ENCODE data around the gene CLEC7A. TPM values are rescaled to one million over a fixed set of nuclear protein-coding genes. Genes with fewer than 3 reads are reported as not detected.
A peak's percentile ranks its signal among the peaks of the same experiment; 100 is the strongest.

The CLEC7A gene
- total RNA-seq, 2 donors from 2014 or later = not detected

- Mint-ChIP-seq H3K9me3 (no peaks in the 10 kb centered on the region), H3K27me3 (no peaks in the 10 kb centered on the region), H3K36me3 (no peaks in the 10 kb centered on the region), H3K27ac (no peak overlapping the region), H3K4me3 (no peak overlapping the region), H3K4me1 (ENCODE audit: low read depth in 2 of 2) (peaks cover 5 to 8% of the 10 kb centered on the region in 2 donors)
- DNase-seq (ENCODE audit: low spot score) (no peak), ATAC-seq (no peak)
Observed at GRCh38 chr12:10158406-10158805, 28.4 kb upstream of the CLEC7A start.

DNA sequence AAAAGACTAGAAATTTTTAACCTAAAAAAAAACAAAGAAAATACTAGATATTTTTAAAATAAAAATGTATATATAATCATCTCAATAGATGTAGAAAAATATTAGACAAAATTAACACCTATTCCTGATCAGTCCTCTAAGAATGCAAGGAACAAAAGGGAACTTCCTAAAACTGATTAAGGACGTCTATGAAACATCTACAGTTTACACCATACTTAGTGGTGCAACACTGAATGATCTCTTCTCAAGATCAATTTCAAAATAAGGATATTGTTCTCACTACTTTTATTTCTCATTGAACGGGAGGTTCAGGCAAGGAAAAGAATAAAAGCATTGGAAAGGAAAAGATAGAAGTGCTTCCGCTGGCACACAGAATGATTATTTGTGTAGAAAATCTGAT is 26.0 kb upstream of the CLEC7A start:
- DNase-seq (ENCODE audit: low spot score) (no peak), ATAC-seq (no peak)
- no peaks in the 10 kb centered on the region for H3K36me3 Mint-ChIP-seq
- no peaks in the 10 kb centered on the region for H3K27me3 Mint-ChIP-seq
- peaks cover 10 to 12% of the 10 kb centered on the region in 2 donors for H3K4me1 Mint-ChIP-seq (ENCODE audit: low read depth in 2 of 2)
- no peak overlapping the region for H3K27ac Mint-ChIP-seq
- no peaks in the 10 kb centered on the region for H3K9me3 Mint-ChIP-seq
- no peak overlapping the region for H3K4me3 Mint-ChIP-seq

- Mint-ChIP-seq H3K27me3 (no peaks in the 10 kb centered on the region), H3K4me3 (peak overlapping the region; percentile 83), H3K36me3 (no peaks in the 10 kb centered on the region), H3K9me3 (no peaks in the 10 kb centered on the region), H3K27ac (peak overlapping the region; percentile 53 to 68), H3K4me1 (ENCODE audit: low read depth in 2 of 2) (peaks cover 10 to 12% of the 10 kb centered on the region in 2 donors)
- DNase-seq (ENCODE audit: low spot score) (no peak), ATAC-seq (no peak)
Observed at GRCh38 chr12:10154145-10154496, 24.1 kb upstream of the CLEC7A start.

DNA sequence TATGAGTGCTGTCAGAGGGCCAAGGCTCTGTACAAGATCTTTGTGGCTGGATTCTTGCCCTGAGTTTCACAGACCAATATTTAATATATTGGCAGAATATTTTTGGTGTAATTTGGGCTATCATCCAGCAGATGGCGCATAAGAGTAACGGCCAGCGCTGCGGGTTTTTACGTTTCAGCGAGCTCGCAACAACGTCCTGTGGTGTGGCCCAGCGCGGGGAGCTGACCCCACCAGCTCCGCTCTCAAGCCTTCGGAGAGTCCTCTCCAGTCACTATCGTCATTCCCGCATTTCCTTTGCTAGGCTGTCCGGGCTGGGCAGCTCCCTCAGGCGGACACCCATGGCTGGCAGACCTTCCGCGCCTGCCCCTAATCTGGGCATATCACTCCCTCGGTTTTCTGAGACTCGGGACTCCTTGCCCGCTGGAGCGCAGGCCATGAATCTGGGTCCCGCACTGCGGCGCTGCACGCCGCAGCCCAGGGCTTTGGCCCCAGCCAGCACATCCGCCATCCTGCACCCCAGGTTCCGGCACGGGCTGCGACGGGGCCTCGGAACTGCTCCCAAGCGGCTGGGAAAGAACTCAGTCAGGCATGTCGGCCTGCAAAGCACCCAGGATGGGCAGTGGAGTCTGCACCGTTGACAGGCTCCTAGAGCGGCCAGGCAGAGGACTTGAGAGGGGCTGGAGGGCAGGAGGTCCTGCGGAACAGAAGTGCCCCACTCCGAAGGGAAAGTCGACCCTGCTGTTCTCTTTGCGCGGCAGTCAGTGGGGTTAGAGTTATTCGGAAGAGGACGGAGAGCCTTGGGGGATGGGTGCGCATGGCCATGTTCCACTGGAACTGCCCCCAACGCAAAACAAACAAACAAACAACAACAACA is 23.5 kb upstream of the CLEC7A start:
- peak overlapping the region; percentile 83 for H3K4me3 Mint-ChIP-seq
- H3K27ac Mint-ChIP-seq = peak overlapping the region; percentile 53 to 68
- no peaks in the 10 kb centered on the region for H3K36me3 Mint-ChIP-seq
- H3K27me3 Mint-ChIP-seq = no peaks in the 10 kb centered on the region
- peak; percentile 77 for DNase-seq (ENCODE audit: low spot score)
- H3K4me1 Mint-ChIP-seq (ENCODE audit: low read depth in 2 of 2) = peaks cover 10 to 12% of the 10 kb centered on the region in 2 donors
- no peaks in the 10 kb centered on the region for H3K9me3 Mint-ChIP-seq
- ATAC-seq = peak; percentile 88 to 89

DNA sequence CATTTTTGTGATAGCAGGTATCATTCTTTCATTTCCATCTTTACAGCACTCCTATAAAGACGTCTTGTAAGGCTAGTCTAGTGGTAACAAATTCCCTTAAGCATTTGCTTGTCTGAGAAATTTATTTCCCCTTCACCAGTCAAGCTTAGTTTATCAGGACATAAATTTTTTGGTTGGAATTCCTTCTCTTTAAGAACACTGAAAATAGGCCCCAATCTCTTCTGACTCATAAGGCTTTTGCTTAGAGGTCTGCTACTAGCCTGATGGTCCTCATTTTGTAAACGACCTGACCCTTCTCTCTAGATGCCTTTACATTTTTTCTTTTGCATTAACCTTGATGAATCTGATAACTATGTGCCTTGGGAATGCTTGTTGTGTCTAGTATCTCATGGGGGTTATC is 21.6 kb upstream of the CLEC7A start:
- DNase-seq (ENCODE audit: low spot score) = no peak
- Mint-ChIP-seq H3K9me3 (no peaks in the 10 kb centered on the region), H3K27ac (no peak overlapping the region), H3K4me3 (no peak overlapping the region), H3K27me3 (no peaks in the 10 kb centered on the region), H3K36me3 (no peaks in the 10 kb centered on the region), H3K4me1 (ENCODE audit: low read depth in 2 of 2) (peaks cover 10 to 12% of the 10 kb centered on the region in 2 donors)
- no peak for ATAC-seq

- Mint-ChIP-seq H3K9me3 (no peaks in the 10 kb centered on the region), H3K36me3 (no peaks in the 10 kb centered on the region), H3K27me3 (peaks cover 0 to 18% of the 10 kb centered on the region in 2 donors), H3K4me1 (ENCODE audit: low read depth in 2 of 2) (peaks cover under 1% of the 10 kb centered on the region in 2 donors), H3K4me3 (no peak overlapping the region), H3K27ac (no peak overlapping the region)
- DNase-seq (ENCODE audit: low spot score) = no peak
- ATAC-seq = no peak
Observed at GRCh38 chr12:10147714-10148403, 17.9 kb upstream of the CLEC7A start.

DNA sequence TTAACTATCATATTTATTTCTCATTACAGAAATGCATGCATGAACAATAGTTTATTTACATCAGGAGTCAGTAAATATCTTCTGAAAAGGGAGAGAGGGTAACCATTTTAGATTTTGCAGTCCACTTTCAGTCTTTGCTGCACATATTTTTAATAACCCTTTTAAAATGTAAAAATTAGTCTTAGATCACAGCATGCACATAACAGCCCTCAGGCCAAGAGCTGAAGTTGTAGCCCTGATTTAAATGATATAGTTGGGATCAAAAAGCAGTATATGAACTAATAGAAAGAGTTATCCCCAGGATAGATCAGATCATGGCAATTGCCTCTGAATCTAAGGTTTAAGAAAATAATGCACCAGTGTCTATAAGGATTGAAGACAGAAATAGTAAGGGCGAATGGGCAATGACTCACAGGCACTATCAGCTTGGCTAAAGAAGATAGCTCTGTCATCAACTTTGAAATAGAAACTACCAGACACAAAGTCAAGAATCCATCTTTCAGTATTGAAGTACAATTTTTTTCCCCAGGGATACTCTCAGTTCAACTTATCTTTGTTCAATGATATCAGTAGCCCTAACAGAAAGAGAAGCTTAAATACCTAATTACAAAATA is 13.1 kb upstream of the CLEC7A start:
- Mint-ChIP-seq H3K4me3 (no peak overlapping the region), H3K27ac (no peak overlapping the region), H3K27me3 (peaks cover 2 to 18% of the 10 kb centered on the region in 2 donors), H3K9me3 (no peaks in the 10 kb centered on the region), H3K36me3 (no peaks in the 10 kb centered on the region), H3K4me1 (ENCODE audit: low read depth in 2 of 2) (peaks cover 3 to 5% of the 10 kb centered on the region in 2 donors)
- ATAC-seq (no peak), DNase-seq (ENCODE audit: low spot score) (no peak)

DNA sequence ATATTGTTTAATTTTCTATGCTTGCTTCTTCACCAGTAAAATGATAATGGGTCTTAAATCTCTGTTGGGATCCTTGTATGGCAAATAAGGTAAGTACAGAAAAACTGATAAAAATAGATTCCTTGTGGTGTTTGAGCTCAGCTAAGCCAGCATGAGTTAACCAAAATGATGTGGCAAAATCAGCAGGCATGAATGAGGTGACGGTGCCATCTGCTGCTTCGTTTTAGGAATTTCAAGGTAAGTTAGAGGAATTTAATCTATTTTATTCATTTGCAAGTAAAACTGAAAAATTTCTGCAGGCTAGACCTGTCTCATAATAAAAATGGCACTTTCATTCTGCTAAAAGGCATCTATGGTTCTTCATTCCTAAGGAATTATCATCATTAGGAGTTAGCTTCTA is 10.0 kb upstream of the CLEC7A start:
- Mint-ChIP-seq H3K4me3 (no peak overlapping the region), H3K27me3 (peaks cover 9 to 26% of the 10 kb centered on the region in 2 donors), H3K36me3 (no peaks in the 10 kb centered on the region), H3K4me1 (ENCODE audit: low read depth in 2 of 2) (peaks cover 3 to 5% of the 10 kb centered on the region in 2 donors), H3K27ac (no peak overlapping the region), H3K9me3 (no peaks in the 10 kb centered on the region)
- ATAC-seq = no peak
- DNase-seq (ENCODE audit: low spot score) = no peak

- H3K27me3 Mint-ChIP-seq = peaks cover 8 to 9% of the 10 kb centered on the region in 2 donors
- H3K9me3 Mint-ChIP-seq = no peaks in the 10 kb centered on the region
- H3K4me1 Mint-ChIP-seq (ENCODE audit: low read depth in 2 of 2) = peaks cover 3 to 5% of the 10 kb centered on the region in 2 donors
- DNase-seq (ENCODE audit: low spot score) (no peak), ATAC-seq (no peak)
- no peak overlapping the region for H3K4me3 Mint-ChIP-seq
- H3K27ac Mint-ChIP-seq = peak overlapping the region in 1 of 2 donors; percentile 2
- H3K36me3 Mint-ChIP-seq = no peaks in the 10 kb centered on the region
Observed at GRCh38 chr12:10136637-10137205, 6.7 kb upstream of the CLEC7A start.

GRCh38 chr12:10135126-10135525 is 5.1 kb upstream of the CLEC7A start:
- Mint-ChIP-seq H3K9me3 (no peaks in the 10 kb centered on the region), H3K27me3 (peaks cover 8 to 9% of the 10 kb centered on the region in 2 donors), H3K36me3 (no peaks in the 10 kb centered on the region), H3K27ac (no peak overlapping the region), H3K4me1 (ENCODE audit: low read depth in 2 of 2) (peaks cover 3 to 4% of the 10 kb centered on the region in 2 donors), H3K4me3 (no peak overlapping the region)
- DNase-seq (ENCODE audit: low spot score) (no peak), ATAC-seq (no peak)

- no peak for ATAC-seq
- H3K27ac Mint-ChIP-seq = no peak overlapping the region
- H3K36me3 Mint-ChIP-seq = no peaks in the 10 kb centered on the region
- no peaks in the 10 kb centered on the region for H3K9me3 Mint-ChIP-seq
- DNase-seq (ENCODE audit: low spot score) = no peak
- no peak overlapping the region for H3K4me3 Mint-ChIP-seq
- H3K27me3 Mint-ChIP-seq = peaks cover 8 to 10% of the 10 kb centered on the region in 2 donors
- no peaks in the 10 kb centered on the region for H3K4me1 Mint-ChIP-seq (ENCODE audit: low read depth in 2 of 2)
Observed at GRCh38 chr12:10132850-10133370, 2.9 kb upstream of the CLEC7A start.

GRCh38 chr12:10131111-10131690 is 1.2 kb upstream of the CLEC7A start:
- peaks cover 0 to 5% of the 10 kb centered on the region in 2 donors for H3K4me1 Mint-ChIP-seq (ENCODE audit: low read depth in 2 of 2)
- ATAC-seq = no peak
- peaks cover 11 to 13% of the 10 kb centered on the region in 2 donors for H3K27me3 Mint-ChIP-seq
- H3K4me3 Mint-ChIP-seq = no peak overlapping the region
- no peaks in the 10 kb centered on the region for H3K36me3 Mint-ChIP-seq
- no peak for DNase-seq (ENCODE audit: low spot score)
- no peak overlapping the region for H3K27ac Mint-ChIP-seq
- no peaks in the 10 kb centered on the region for H3K9me3 Mint-ChIP-seq

DNA sequence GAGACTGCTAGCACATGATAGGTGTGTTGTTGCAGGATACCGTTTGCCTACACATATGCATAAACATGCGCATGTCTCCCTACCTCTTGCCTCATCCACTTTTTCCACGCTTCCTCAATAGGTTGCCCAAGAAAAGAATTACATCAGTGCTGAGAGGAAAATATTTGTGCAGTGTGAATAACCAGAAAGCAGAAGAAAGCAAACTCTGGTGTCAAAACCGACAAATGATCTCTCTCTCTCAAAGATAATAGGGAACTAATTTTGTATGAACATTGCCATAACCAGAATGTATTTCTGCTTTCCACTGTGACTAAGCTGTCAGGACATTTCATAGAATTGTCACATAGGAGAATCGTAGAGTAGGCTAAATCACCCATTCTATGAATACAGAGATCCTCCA is 1.3 kb downstream of the CLEC7A start:
- Mint-ChIP-seq H3K9me3 (no peaks in the 10 kb centered on the region), H3K36me3 (no peaks in the 10 kb centered on the region), H3K4me1 (ENCODE audit: low read depth in 2 of 2) (peaks cover 0 to 7% of the 10 kb centered on the region in 2 donors), H3K27me3 (peaks cover 8 to 11% of the 10 kb centered on the region in 2 donors), H3K27ac (no peak overlapping the region), H3K4me3 (no peak overlapping the region)
- ATAC-seq (no peak), DNase-seq (ENCODE audit: low spot score) (no peak)
